Ovary (tissue), 3 donors: ENCODE results near the gene PARP14.

Experiments used
- CTCF ChIP-seq, 3 donors: fragments of 450-650 bp in 2 of 3; fragments of 200-600 bp in 1 of 3; IDR thresholded peaks; one replicate each; pipeline versions ENCODE4 v1.5.1 to v1.8.0; 2016 to 2022; ENCODE audit warnings: antibody characterized with exemption in 3 of 3, mild to moderate bottlenecking in 1 of 3
- EP300 ChIP-seq: sonication (generic); formaldehyde crosslinking; IDR thresholded peaks from one replicate; pipeline ENCODE4 v1.6.1; 2017; ENCODE audit warnings: antibody characterized with exemption
- POLR2A ChIP-seq: fragments of 450-650 bp; IDR thresholded peaks from one replicate; pipeline ENCODE4 v1.6.1; 2017; ENCODE audit warnings: antibody characterized with exemption, mild to moderate bottlenecking, moderate library complexity
- donor health status: DM: no; HTN: no; CAD: no.

DNA sequence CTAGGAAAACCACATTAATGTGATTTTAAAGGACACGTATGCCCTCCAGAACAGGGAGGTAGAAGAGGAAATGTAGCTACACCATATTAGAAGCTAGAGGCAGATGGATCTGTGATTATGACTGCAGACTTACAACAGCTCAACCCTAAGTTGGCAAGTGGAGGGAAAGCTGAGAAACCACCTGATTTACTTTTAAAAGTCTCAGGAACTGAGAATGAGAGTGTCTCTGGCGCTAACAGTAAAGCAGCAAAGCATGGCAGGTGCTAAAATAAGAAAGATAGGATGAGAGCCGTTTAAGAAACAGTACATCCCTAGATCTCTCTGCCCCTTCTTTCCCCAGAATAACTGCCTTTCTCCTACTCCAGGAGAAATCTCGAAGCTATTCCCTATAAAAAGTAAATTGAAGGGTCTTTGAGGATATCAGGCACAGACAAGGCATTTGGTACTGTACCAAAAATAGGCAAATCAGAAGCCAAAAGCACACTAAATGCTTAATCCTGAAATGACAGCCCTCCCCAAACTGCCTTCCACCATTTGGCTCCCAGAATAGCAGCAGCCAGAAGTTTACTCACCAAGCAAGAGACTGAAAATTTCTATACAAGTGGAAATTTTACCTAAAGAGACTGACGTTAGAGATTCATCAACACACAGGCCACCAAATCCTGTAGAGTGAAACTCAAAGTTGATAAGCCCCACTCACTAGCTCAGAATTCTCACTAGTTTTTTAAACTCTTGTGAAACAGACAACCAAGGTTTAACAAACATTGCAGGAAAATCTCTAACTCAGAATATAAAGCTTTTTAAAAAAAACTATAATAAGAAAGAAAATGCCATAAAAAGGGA is 34.3 kb upstream of the PARP14 start:
- TF ChIP-seq EP300 (no peak), CTCF (IDR thresholded peaks at IDR 0.05) (no peak), POLR2A (no peak)
